Breast epithelium (tissue), 3 donors: ENCODE measurements around the gene HDAC9.

Experiments used
- CTCF ChIP-seq, 3 donors: fragments of 450-650 bp; IDR thresholded peaks; one replicate each; pipeline ENCODE4 v1.5.1; 2016 to 2017; ENCODE audit warnings: antibody characterized with exemption in 3 of 3, mild to moderate bottlenecking in 3 of 3, moderate library complexity in 3 of 3
- POLR2AphosphoS5 ChIP-seq, 3 donors: sonication (generic); formaldehyde crosslinking; IDR thresholded peaks; one replicate each; pipeline ENCODE4 v1.6.1; 2017; ENCODE audit warnings: antibody characterized with exemption in 3 of 3

GRCh38 chr7:18902892-18903291, 407.3 kb downstream of the HDAC9 start:
- no peak for TF ChIP-seq CTCF (IDR thresholded peaks at IDR 0.05)
- TF ChIP-seq POLR2AphosphoS5 (IDR thresholded peaks at IDR 0.05): no peak
